Astrocyte (in vitro differentiated cells and primary cell): ENCODE data around the gene PLB1. TPM values are rescaled to one million over a fixed set of nuclear protein-coding genes. Genes with fewer than 3 reads are reported as not detected.

Experiments used
- DNase-seq: peaks from one replicate; pipeline ENCODE4 v3.0.0-alpha.2; 2010; ENCODE audit warnings: low read depth
- FAIRE-seq: peaks from 2 replicates; lab custom pipeline; 2011; peaks lifted over from hg19 to GRCh38; lab: Jason Lieb, UNC
- H2AFZ ChIP-seq: 2 replicates; pipeline ENCODE4 v1.6.0; 2012; ENCODE audit warnings: low read depth, low read length, inconsistent platforms
- H3K27ac ChIP-seq: 2 replicates; pipeline ENCODE4 v1.5.1; 2011; ENCODE audit warnings: low read depth, low read length, inconsistent platforms
- H3K27me3 ChIP-seq: 2 replicates; pipeline ENCODE4 v1.6.0; 2011; ENCODE audit warnings: low read length, inconsistent platforms; ENCODE audit not compliant: insufficient read depth
- H3K36me3 ChIP-seq: 2 replicates; pipeline ENCODE4 v1.5.1; 2011; ENCODE audit warnings: low read length, inconsistent platforms; ENCODE audit not compliant: insufficient read depth
- H3K4me1 ChIP-seq: 2 replicates; pipeline ENCODE4 v1.5.1; 2011; ENCODE audit warnings: low read length, inconsistent platforms; ENCODE audit not compliant: insufficient read depth
- H3K4me2 ChIP-seq: 2 replicates; pipeline ENCODE4 v1.6.0; 2012; ENCODE audit warnings: low read length, inconsistent platforms
- H3K4me3 ChIP-seq: 2 replicates; pipeline ENCODE4 v1.5.1; 2011; ENCODE audit warnings: low read depth, mild to moderate bottlenecking, low read length, inconsistent platforms; ENCODE audit not compliant: insufficient read depth
- H3K79me2 ChIP-seq: 2 replicates; pipeline ENCODE4 v1.6.0; 2012; ENCODE audit warnings: mild to moderate bottlenecking, low read length, inconsistent platforms; ENCODE audit not compliant: insufficient read depth
- H3K9ac ChIP-seq: 2 replicates; pipeline ENCODE4 v1.6.0; 2012; ENCODE audit warnings: mild to moderate bottlenecking, low read length, inconsistent platforms
- H3K9me3 ChIP-seq: 2 replicates; pipeline ENCODE4 v1.5.1; 2012; ENCODE audit warnings: low read depth, mild to moderate bottlenecking, low read length, inconsistent platforms; ENCODE audit not compliant: insufficient read depth
- H4K20me1 ChIP-seq: 2 replicates; pipeline ENCODE4 v1.6.0; 2012; ENCODE audit warnings: low read length, inconsistent platforms; ENCODE audit not compliant: insufficient read depth
- H3K27ac Mint-ChIP-seq: one replicate; pipeline ENCODE4 v1.8.0; 2021; ENCODE audit warnings: mild to moderate bottlenecking, mixed read lengths; ENCODE audit not compliant: unreplicated experiment
- H3K27me3 Mint-ChIP-seq: one replicate; pipeline ENCODE4 v1.8.0; 2021; ENCODE audit warnings: low read depth, mixed read lengths; ENCODE audit not compliant: unreplicated experiment
- H3K36me3 Mint-ChIP-seq: one replicate; pipeline ENCODE4 v1.8.0; 2021; ENCODE audit warnings: low read depth, mixed read lengths; ENCODE audit not compliant: unreplicated experiment
- H3K4me1 Mint-ChIP-seq: one replicate; pipeline ENCODE4 v1.8.0; 2021; ENCODE audit warnings: low read depth, mixed read lengths; ENCODE audit not compliant: unreplicated experiment
- H3K4me3 Mint-ChIP-seq: one replicate; pipeline ENCODE4 v1.8.0; 2021; ENCODE audit warnings: mild to moderate bottlenecking, moderate library complexity, mixed read lengths; ENCODE audit not compliant: unreplicated experiment
- H3K9me3 Mint-ChIP-seq: one replicate; pipeline ENCODE4 v1.8.0; 2021; ENCODE audit warnings: mild to moderate bottlenecking, mixed read lengths; ENCODE audit not compliant: unreplicated experiment
- CTCF ChIP-seq: IDR thresholded peaks from 2 replicates; pipeline ENCODE4 v1.5.1; 2011; ENCODE audit warnings: low read depth, mild to moderate bottlenecking, inconsistent platforms, low read length, moderate library complexity; ENCODE audit not compliant: insufficient read depth
- EZH2 ChIP-seq: IDR thresholded peaks from 2 replicates; pipeline ENCODE4 v1.6.1; 2012; ENCODE audit warnings: mild to moderate bottlenecking, low read length, inconsistent platforms; ENCODE audit not compliant: insufficient read depth
- total RNA-seq: library from RNA; stranded (reverse); gene quantifications from 2 replicates; pipeline ENCODE4 v1.2.1, GENCODE V29; 2021

Gene PLB1
- total RNA-seq, 1 donor from 2014 or later: 0.98 TPM

GRCh38 chr2:28589746-28590463, 94.0 kb downstream of the PLB1 start:
- TF ChIP-seq EZH2: no peak
- no peak for TF ChIP-seq CTCF
- no peak overlapping the region for H2AFZ ChIP-seq
- no peak overlapping the region for H3K4me2 ChIP-seq
- H3K36me3 ChIP-seq: no peaks in the 10 kb centered on the region
- DNase-seq (no peak), FAIRE-seq (no peak)
- Mint-ChIP-seq H3K4me3 (peak overlapping the region; percentile 23), H3K9me3 (no peaks in the 10 kb centered on the region), H3K4me1 (peaks cover 20% of the 10 kb centered on the region), H3K36me3 (no peaks in the 10 kb centered on the region), H3K27ac (peak overlapping the region; percentile 4), H3K27me3 (peaks cover 7% of the 10 kb centered on the region)
- H3K27me3 ChIP-seq: no peaks in the 10 kb centered on the region
- no peaks in the 10 kb centered on the region for H3K9me3 ChIP-seq
- H3K4me1 ChIP-seq: peaks cover 21% of the 10 kb centered on the region
- H3K4me3 ChIP-seq: no peak overlapping the region
- H3K27ac ChIP-seq: no peak overlapping the region
- no peaks in the 10 kb centered on the region for H4K20me1 ChIP-seq
- no peaks in the 10 kb centered on the region for H3K79me2 ChIP-seq
- H3K9ac ChIP-seq: no peak overlapping the region

GRCh38 chr2:28590496-28591301, 94.8 kb downstream of the PLB1 start:
- Histone ChIP-seq H3K9ac (no peak overlapping the region), H3K36me3 (no peaks in the 10 kb centered on the region), H3K79me2 (no peaks in the 10 kb centered on the region), H4K20me1 (no peaks in the 10 kb centered on the region), H3K4me3 (no peak overlapping the region), H3K27me3 (no peaks in the 10 kb centered on the region), H3K4me1 (peaks cover 17% of the 10 kb centered on the region), H3K27ac (no peak overlapping the region), H3K9me3 (no peaks in the 10 kb centered on the region), H2AFZ (no peak overlapping the region), H3K4me2 (no peak overlapping the region)
- peaks cover 7% of the 10 kb centered on the region for H3K27me3 Mint-ChIP-seq
- H3K27ac Mint-ChIP-seq: no peak overlapping the region
- H3K9me3 Mint-ChIP-seq: no peaks in the 10 kb centered on the region
- DNase-seq: no peak
- no peaks in the 10 kb centered on the region for H3K36me3 Mint-ChIP-seq
- no peak overlapping the region for H3K4me3 Mint-ChIP-seq
- peaks cover 22% of the 10 kb centered on the region for H3K4me1 Mint-ChIP-seq
- no peak for TF ChIP-seq CTCF
- TF ChIP-seq EZH2: no peak
- FAIRE-seq: no peak
